HG03457 (cell line): ENCODE measurements around the gene MBTPS1.

Source experiments
- ATAC-seq: cut with Tn5 transposase; IDR thresholded peaks from one replicate; pipeline ENCODE4 v1.9.1; 2021; ENCODE audit warnings: moderate number of reproducible peaks; ENCODE audit not compliant: unreplicated experiment

MBTPS1 gene

GRCh38 chr16:84040226-84040822, 76.4 kb downstream of the MBTPS1 start:
- ATAC-seq, result no peak

- no peak for ATAC-seq
These were observed 77.0 kb downstream of the MBTPS1 start for GRCh38 chr16:84039696-84040095.

- no peak for ATAC-seq
These were observed 78.3 kb downstream of the MBTPS1 start for GRCh38 chr16:84038469-84038868.

- no peak for ATAC-seq
These were observed 79.7 kb downstream of the MBTPS1 start for GRCh38 chr16:84036982-84037425.

GRCh38 chr16:84036131-84036530, 80.6 kb downstream of the MBTPS1 start:
- ATAC-seq, result no peak

- no peak for ATAC-seq
These were observed 82.2 kb downstream of the MBTPS1 start for GRCh38 chr16:84034516-84034915.

- no peak for ATAC-seq
These were observed 83.2 kb downstream of the MBTPS1 start for GRCh38 chr16:84033251-84034195.

- no peak for ATAC-seq
These were observed 84.1 kb downstream of the MBTPS1 start for GRCh38 chr16:84032458-84033178.

- no peak for ATAC-seq
These were observed 85.2 kb downstream of the MBTPS1 start for GRCh38 chr16:84031556-84031955.

- no peak for ATAC-seq
These were observed 87.3 kb downstream of the MBTPS1 start for GRCh38 chr16:84029297-84030047.

- ATAC-seq, result no peak
These were observed 89.1 kb downstream of the MBTPS1 start for GRCh38 chr16:84027625-84028024.

GRCh38 chr16:84026606-84027005, 90.1 kb downstream of the MBTPS1 start:
- no peak for ATAC-seq

- no peak for ATAC-seq
These were observed 91.9 kb downstream of the MBTPS1 start for GRCh38 chr16:84024854-84025253.

GRCh38 chr16:84022644-84023043, 94.1 kb downstream of the MBTPS1 start:
- ATAC-seq, result no peak

GRCh38 chr16:84021488-84021887, 95.3 kb downstream of the MBTPS1 start:
- ATAC-seq, result no peak

- no peak for ATAC-seq
These were observed 96.4 kb downstream of the MBTPS1 start for GRCh38 chr16:84020353-84020752.

- no peak for ATAC-seq
These were observed 98.0 kb downstream of the MBTPS1 start for GRCh38 chr16:84018710-84019109.

- no peak for ATAC-seq
These were observed 100.3 kb downstream of the MBTPS1 start for GRCh38 chr16:84016477-84016876.

- no peak for ATAC-seq
These were observed 101.3 kb downstream of the MBTPS1 start for GRCh38 chr16:84015399-84015798.

- no peak for ATAC-seq
These were observed 102.0 kb downstream of the MBTPS1 start for GRCh38 chr16:84014570-84015327.
